Heart right ventricle (tissue), 16 donors: ENCODE results near the gene ZMYND19. TPM values are rescaled to one million over a fixed set of nuclear protein-coding genes. Genes with fewer than 3 reads are reported as not detected.

Source experiments
- ATAC-seq, 8 donors: fragments of 200-7000 bp; cut with Tn5 transposase; one replicate each; pipeline ENCODE4 v1.9.1; 2020; ENCODE audit warnings: mild to moderate bottlenecking in 8 of 8, moderate library complexity in 8 of 8, moderate number of reproducible peaks in 1 of 8
- DNase-seq, 2 donors: peaks; one replicate each; pipeline ENCODE4 v3.0.0-alpha.2; 2020
- H3K27ac ChIP-seq, 10 donors: fragments of 200-600 bp; sonication (generic) in 2 of 10; one replicate each; pipeline versions ENCODE4 v1.5.0 to v1.8.0; 2020 to 2022; ENCODE audit warnings: mild to moderate bottlenecking in 3 of 10
- H3K27me3 ChIP-seq, 7 donors: fragments of 200-600 bp; one replicate each; pipeline ENCODE4 v1.8.0; 2021 to 2022; ENCODE audit warnings: mild to moderate bottlenecking in 2 of 7
- H3K36me3 ChIP-seq, 9 donors: fragments of 200-600 bp; sonication (generic) in 1 of 9; one replicate each; pipeline versions ENCODE4 v1.5.0 to v1.8.0; 2020 to 2022; ENCODE audit warnings: mild to moderate bottlenecking in 2 of 9
- H3K4me1 ChIP-seq, 9 donors: fragments of 200-600 bp; sonication (generic) in 1 of 9; one replicate each; pipeline versions ENCODE4 v1.5.0 to v1.8.0; 2020 to 2022; ENCODE audit warnings: mild to moderate bottlenecking in 4 of 9
- H3K4me3 ChIP-seq, 10 donors: fragments of 200-600 bp; sonication (generic) in 2 of 10; one replicate each; pipeline versions ENCODE4 v1.5.0 to v1.8.0; 2020 to 2022; ENCODE audit warnings: mild to moderate bottlenecking in 7 of 10, moderate library complexity in 2 of 10
- H3K9me3 ChIP-seq, 11 donors: fragments of 200-600 bp in 10 of 11; sonication (generic) in 2 of 11; one replicate each; pipeline versions ENCODE4 v1.5.0 to v1.8.0; 2013 to 2022; ENCODE audit warnings: mild to moderate bottlenecking in 2 of 11, control low read depth in 1 of 11, moderate library complexity in 1 of 11
- CTCF ChIP-seq, 9 donors: fragments of 200-600 bp; sonication (generic) in 2 of 9; IDR thresholded peaks; one replicate each; pipeline versions ENCODE4 v1.5.0 to v1.8.0; 2021 to 2022; ENCODE audit warnings: antibody characterized with exemption in 9 of 9, mild to moderate bottlenecking in 5 of 9, moderate library complexity in 1 of 9
- WGBS, 2 donors: extraction: QIAGEN DNeasy Blood & Tissue Kit; methylation state at CpG; one replicate each; pipeline ENCODE4 v1.1.7; 2013; ENCODE audit warnings: inconsistent platforms in 1 of 2; 5-methylcytosine and 5-hydroxymethylcytosine counted together
- intact Hi-C, 10 donors: fragments of 100-400 bp; cut with DNase I; formaldehyde crosslinking; loops; one replicate each; pipeline versions ENCODE4 v1.11.1 to v1.14.2; 2022
- polyA plus RNA-seq, 2 donors: library from polyadenylated mRNA; stranded (reverse); fragments of 200-250 nt; gene quantifications; one replicate each; pipeline ENCODE4 v1.2.3, GENCODE V29; 2013
- total RNA-seq, 10 donors: library from RNA; stranded (reverse); fragmentation: NEBNext Ultra II Directional in 3 of 10; extraction: Animal tissue kit (Norgen Biotek cat#: 25700) in 3 of 10; gene quantifications; one replicate each; pipeline versions ENCODE4 v1.2.1 to v1.2.4, GENCODE V29; 2021 to 2023
- donor health status: Arrhythmogenic right ventricular cardiomyopathy.
- donor health status: ischemic (EF 13 %, LVEDD 7.1; RV severe dilation, severe dysfunction).
- donor health status: healthy with polysubstance abuse.
- donor health status: DM: no; HTN: yes; CAD: no.
- donor health status: DM: no; HTN: no; CAD: no.
- donor health status: ischemic (EF 25% LVEDD 6.9; RV normal size, moderate dysfunction).
- donor health status: ischemic (EF 25% LVEDD 5.7; RV mildly dilated, moderate dysfunction).
- donor health status: healthy.
- donor health status: DM: yes; HTN: yes; CAD: no.
- donor health status: Ischemic cardiomyopathy.
- donor health status: ischemic (EF 35%, LVEDD 5.7; RV mildly dilated, moderate dysfunction).
- donor health status: nonischemic (EF 11% LVEDD 7.7; RV severe dilation, severe dysfunction).
- donor health status: DM: yes; HTN: yes; CAD: no.
- donor health status: PGD.
- donor health status: ischemic (EF 29% LVEDD 5.4; RV normal size, mild dysfunction).
- donor health status: nonischemic (EF 23%, LVEDD 6.1; RV moderate dilation, normal function).

Gene ZMYND19
- total and polyA plus RNA-seq, 12 donors, result 8.0 to 22.3 (median 9.2) TPM

DNA sequence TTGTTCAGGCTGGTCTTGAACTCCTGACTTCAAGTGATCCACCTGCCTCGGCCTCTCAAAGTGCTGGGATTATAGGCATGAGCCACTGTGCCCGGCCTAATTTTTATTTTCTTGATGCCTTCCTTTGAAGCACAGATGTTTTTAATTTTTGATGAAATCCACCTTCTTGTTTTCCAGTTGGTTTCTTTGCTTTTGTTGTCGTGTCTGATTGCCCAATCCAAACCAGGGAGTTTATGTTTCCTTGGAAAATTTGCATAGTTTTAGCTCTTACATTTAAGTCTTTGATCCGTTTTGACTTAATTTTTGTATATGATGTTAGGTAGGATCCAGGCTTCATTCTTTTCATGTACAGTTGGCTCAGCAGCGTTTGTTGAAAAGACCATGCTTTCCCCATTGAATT, 43.7 kb upstream of the ZMYND19 start:
- Histone ChIP-seq H3K4me3 (no peak overlapping the region), H3K27ac (no peak overlapping the region), H3K4me1 (peaks cover 9 to 53% (median 34%) of the 10 kb centered on the region in 9 donors), H3K27me3 (no peaks in the 10 kb centered on the region), H3K9me3 (no peaks in the 10 kb centered on the region), H3K36me3 (no peaks in the 10 kb centered on the region)
- DNase-seq, result no peak
- no peak for ATAC-seq
- intact Hi-C loops, result no loop called here
- 85 to 96% methylated on average over 5 of the region's 5 CpGs for WGBS, 2 donors
- TF ChIP-seq CTCF (IDR thresholded peaks at IDR 0.05), result no peak

DNA sequence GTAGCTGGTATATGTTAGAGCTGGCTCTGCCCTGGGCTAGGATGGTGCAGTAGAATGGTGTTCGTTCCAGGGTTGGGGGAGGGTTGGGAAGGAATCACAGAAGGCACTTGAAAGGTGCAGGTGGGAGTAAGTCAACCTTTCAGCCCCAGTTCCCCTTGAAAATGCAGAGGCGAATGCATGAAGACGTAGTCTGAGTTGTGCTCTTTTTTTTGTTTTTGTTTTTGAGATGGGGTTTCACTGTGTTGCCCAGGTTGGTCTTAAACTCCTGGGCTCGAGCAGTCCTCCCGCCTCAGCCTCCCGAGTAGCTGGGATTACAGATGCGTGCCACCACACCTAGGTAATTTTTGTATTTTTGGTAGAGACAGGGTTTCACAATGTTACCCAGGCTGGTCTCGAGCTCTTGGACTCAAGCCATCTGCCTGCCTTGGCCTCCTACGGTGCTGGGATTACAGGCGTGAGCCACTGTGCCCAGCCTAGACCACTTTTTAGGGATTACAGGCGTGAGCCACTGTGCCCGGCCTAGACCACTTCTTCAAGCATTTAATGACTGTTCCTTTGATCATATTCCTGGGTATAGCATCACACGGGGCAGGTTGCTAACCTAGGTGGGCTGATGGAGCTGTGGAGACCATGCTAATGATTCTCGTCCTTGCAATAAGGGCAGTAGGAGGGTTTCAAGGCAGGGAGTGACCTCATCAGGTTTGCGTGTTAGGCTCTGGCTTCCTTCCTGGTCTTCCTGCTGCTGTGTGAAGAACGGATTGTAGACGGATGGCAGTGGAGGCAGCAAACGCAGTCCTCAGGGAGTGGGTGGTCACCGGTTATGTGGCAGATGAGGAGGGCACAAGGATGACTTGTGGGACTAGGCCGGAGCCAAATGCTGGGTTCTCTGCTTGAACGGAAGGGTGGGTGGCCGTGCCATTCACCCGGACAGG, 42.2 kb upstream of the ZMYND19 start:
- Histone ChIP-seq H3K4me1 (peaks cover 9 to 60% (median 45%) of the 10 kb centered on the region in 9 donors), H3K9me3 (no peaks in the 10 kb centered on the region), H3K27me3 (no peaks in the 10 kb centered on the region), H3K36me3 (no peaks in the 10 kb centered on the region), H3K27ac (peak overlapping the region in 3 of 10 donors; percentile 47 to 72 (median 58)), H3K4me3 (no peak overlapping the region)
- no peak for TF ChIP-seq CTCF (IDR thresholded peaks at IDR 0.05)
- peak in 7 of 8 donors; percentile 13 to 82 (median 60) for ATAC-seq
- intact Hi-C loops, result no loop called here
- no peak for DNase-seq
- 61 to 69% methylated on average over 23 of the region's 23 CpGs for WGBS, 2 donors

DNA sequence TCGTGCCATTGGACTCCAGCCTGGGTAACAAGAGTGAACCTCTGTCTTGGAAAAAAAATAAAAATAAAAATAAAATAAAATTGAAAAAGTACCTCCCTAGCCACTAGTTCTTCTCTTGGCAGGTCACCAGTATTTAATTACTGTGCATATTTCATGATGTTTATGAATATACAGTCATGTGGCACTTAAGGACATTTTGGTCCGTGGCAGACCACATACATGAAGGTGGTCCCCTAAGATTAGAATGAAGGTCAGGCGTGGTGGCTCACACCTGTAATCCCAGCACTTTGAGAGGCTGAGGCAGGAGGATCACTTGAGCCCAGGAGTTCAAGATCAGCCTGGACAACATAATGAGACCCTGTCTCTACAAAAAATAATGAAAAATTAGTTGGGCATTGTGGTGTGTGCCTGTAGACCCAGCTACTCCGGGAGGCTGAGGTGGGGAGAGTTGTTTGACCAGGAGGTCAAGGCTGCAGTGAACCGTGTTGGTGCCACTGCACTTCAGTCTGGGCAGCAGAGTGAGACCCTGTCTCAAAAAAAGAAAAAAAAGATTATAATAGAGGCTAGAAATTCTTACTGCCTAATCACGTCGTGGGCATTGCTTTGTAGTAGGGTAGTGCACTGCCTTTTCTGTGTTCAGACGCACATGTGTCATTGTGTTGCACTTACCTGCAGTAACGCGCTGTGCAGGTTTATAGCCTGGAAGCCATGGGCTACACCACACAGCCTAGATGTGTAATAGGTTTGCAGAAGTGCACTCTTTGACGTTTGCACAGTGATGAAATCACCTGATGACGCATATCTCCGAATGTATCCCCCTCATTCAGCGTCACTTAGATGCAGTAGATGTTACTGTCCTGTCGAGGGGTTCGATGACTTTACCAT, 41.3 kb upstream of the ZMYND19 start:
- intact Hi-C loops, result no loop called here
- no peak overlapping the region for H3K27ac ChIP-seq
- DNase-seq, result no peak
- TF ChIP-seq CTCF (IDR thresholded peaks at IDR 0.05), result no peak
- H3K4me3 ChIP-seq, result no peak overlapping the region
- H3K36me3 ChIP-seq, result no peaks in the 10 kb centered on the region
- H3K27me3 ChIP-seq, result no peaks in the 10 kb centered on the region
- peaks cover 9 to 62% (median 45%) of the 10 kb centered on the region in 9 donors for H3K4me1 ChIP-seq
- H3K9me3 ChIP-seq, result no peaks in the 10 kb centered on the region
- 88 to 92% methylated on average over 16 of the region's 16 CpGs for WGBS, 2 donors
- no peak for ATAC-seq

DNA sequence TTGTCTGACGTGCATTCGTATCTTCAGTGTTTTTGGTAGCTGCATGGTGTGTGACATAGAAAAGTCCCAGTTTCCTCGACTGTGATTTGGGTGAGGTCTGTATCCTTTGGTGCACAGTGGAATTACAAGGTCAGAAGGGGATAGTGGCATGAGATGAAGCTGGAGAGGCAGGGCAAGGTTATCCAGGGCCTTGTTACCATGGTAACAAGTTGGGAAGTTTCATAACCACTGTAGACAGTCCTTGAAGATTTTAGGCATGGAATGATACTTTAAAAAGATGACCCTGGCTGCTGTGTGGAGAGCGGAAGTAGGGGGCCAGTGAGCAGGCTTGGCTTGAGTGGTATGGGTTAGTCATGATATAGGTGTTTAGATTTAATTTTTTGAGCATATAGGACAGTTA, 40.4 kb upstream of the ZMYND19 start:
- no peak for TF ChIP-seq CTCF (IDR thresholded peaks at IDR 0.05)
- no peak overlapping the region for H3K4me3 ChIP-seq
- no peaks in the 10 kb centered on the region for H3K9me3 ChIP-seq
- H3K36me3 ChIP-seq, result no peaks in the 10 kb centered on the region
- ATAC-seq (peak in 3 of 8 donors; percentile 10 to 24 (median 10)), DNase-seq (no peak)
- peaks cover 9 to 65% (median 47%) of the 10 kb centered on the region in 9 donors for H3K4me1 ChIP-seq
- intact Hi-C loops, result no loop called here
- H3K27me3 ChIP-seq, result no peaks in the 10 kb centered on the region
- H3K27ac ChIP-seq, result no peak overlapping the region
- 65 to 79% methylated on average over 4 of the region's 4 CpGs for WGBS, 2 donors
